Measurements from ENCODE around the gene CCBE1.
A peak's percentile ranks its signal among the peaks of the same experiment; 100 is the strongest.

CCBE1 gene

GRCh38 chr18:59569390-59569791 lies 127.8 kb downstream of the CCBE1 start:
- CTCF ChIA-PET, result interaction anchor here (0.7 to 1.8 kb wide), 2 partner anchors 10 to 61 kb away, joined by 3 to 5 read pairs; no protein-coding TSS in a partner anchor
- TF ChIP-seq, protein P1, sequence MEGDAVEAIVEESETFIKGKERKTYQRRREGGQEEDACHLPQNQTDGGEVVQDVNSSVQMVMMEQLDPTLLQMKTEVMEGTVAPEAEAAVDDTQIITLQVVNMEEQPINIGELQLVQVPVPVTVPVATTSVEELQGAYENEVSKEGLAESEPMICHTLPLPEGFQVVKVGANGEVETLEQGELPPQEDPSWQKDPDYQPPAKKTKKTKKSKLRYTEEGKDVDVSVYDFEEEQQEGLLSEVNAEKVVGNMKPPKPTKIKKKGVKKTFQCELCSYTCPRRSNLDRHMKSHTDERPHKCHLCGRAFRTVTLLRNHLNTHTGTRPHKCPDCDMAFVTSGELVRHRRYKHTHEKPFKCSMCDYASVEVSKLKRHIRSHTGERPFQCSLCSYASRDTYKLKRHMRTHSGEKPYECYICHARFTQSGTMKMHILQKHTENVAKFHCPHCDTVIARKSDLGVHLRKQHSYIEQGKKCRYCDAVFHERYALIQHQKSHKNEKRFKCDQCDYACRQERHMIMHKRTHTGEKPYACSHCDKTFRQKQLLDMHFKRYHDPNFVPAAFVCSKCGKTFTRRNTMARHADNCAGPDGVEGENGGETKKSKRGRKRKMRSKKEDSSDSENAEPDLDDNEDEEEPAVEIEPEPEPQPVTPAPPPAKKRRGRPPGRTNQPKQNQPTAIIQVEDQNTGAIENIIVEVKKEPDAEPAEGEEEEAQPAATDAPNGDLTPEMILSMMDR (IDR thresholded peaks at IDR 0.05; ENCODE audit: insufficient read depth, low read length, missing control alignments), result no peak

GRCh38 chr18:59567431-59567830 lies 129.8 kb downstream of the CCBE1 start:
- no peak for DNase-seq (ENCODE audit: low read depth, low spot score)
- TF ChIP-seq, protein P1 (IDR thresholded peaks at IDR 0.05; ENCODE audit: insufficient read depth, low read length, missing control alignments), result no peak
- no peak overlapping the region for H3K4me3 ChIP-seq (ENCODE audit: low read depth, low read length)
- ChIA-PET POLR2A (no interaction called here), CTCF (interaction anchor here (0.6 to 4.7 kb wide), 3 partner anchors 13 to 108 kb away, joined by 3 to 19 read pairs (median 3); no protein-coding TSS in a partner anchor)

More at GRCh38 chr18:59569390-59569791, 127.8 kb downstream of the CCBE1 start:
- POLR2A ChIA-PET, result no interaction called here
- DNase-seq (ENCODE audit: low read depth, low spot score), result no peak
- no peak overlapping the region for H3K4me3 ChIP-seq (ENCODE audit: low read depth, low read length)

GRCh38 chr18:59566533-59566971 lies 130.7 kb downstream of the CCBE1 start:
- ChIA-PET CTCF (interaction anchor here (1.5 to 4.7 kb wide), 2 partner anchors 13 to 107 kb away, joined by 3 to 19 read pairs; no protein-coding TSS in a partner anchor), POLR2A (interaction anchor here (0.8 kb wide), 1 partner anchor 64 kb away, joined by 3 read pairs; no protein-coding TSS in a partner anchor)
- TF ChIP-seq, protein P1 (IDR thresholded peaks at IDR 0.05; ENCODE audit: insufficient read depth, low read length, missing control alignments), result no peak
- peak; percentile 33 for DNase-seq (ENCODE audit: low read depth, low spot score)
- H3K4me3 ChIP-seq (ENCODE audit: low read depth, low read length), result no peak overlapping the region

DNA sequence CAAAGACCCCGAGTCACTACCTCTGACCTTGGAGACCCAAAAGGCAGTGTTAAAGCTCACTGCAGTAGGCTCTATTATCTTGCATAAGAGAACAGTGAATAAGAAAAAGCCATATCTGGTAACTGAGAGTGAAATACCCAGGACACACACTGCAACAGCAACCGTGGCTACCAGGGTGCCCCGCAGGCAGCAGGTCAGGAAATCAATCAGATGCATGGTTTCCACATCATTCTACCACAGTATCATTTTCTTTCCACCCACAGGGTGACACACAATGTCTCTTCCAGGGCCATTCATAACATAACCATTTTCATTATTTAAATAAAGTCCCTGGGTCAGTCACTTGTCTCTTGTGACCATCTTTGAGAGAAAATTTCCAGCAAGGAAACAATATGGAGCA lies 131.3 kb downstream of the CCBE1 start:
- ChIA-PET POLR2A (interaction anchor here (0.8 kb wide), 1 partner anchor 64 kb away, joined by 3 read pairs; no protein-coding TSS in a partner anchor), CTCF (interaction anchor here (1.0 to 4.7 kb wide), 3 partner anchors 9 to 107 kb away, joined by 3 to 19 read pairs (median 6); no protein-coding TSS in a partner anchor)
- TF ChIP-seq, protein P1 (IDR thresholded peaks at IDR 0.05; ENCODE audit: insufficient read depth, low read length, missing control alignments), result no peak
- no peak overlapping the region for H3K4me3 ChIP-seq (ENCODE audit: low read depth, low read length)
- DNase-seq (ENCODE audit: low read depth, low spot score), result no peak

DNA sequence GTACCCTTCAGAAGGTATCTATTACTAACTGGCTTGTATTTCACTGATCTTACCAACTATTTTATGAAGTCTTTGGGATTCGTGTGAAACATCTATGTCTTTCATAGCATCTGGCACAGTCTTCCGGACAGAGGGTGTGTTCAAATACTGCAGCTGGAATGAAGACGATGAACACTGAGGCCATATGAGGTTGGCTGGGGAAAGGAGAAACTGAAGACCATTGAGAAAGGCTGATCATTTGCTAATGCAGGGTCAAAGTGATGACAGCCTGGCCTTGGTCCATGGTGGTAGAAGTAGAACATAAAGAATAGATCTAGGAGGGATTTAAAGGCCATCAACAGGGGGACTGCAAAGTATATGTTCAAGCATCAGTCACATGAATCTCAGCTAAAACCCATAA lies 132.7 kb downstream of the CCBE1 start:
- ChIA-PET POLR2A (no interaction called here), CTCF (interaction anchor here (1.4 to 4.7 kb wide), 2 partner anchors 11 to 105 kb away, joined by 5 to 19 read pairs; no protein-coding TSS in a partner anchor)
- no peak overlapping the region for H3K4me3 ChIP-seq (ENCODE audit: low read depth, low read length)
- TF ChIP-seq, protein P1 (IDR thresholded peaks at IDR 0.05; ENCODE audit: insufficient read depth, low read length, missing control alignments), result no peak
- DNase-seq (ENCODE audit: low read depth, low spot score), result no peak

GRCh38 chr18:59563176-59563785 lies 133.9 kb downstream of the CCBE1 start:
- CTCF ChIA-PET, result interaction anchor here (1.4 kb wide), 1 partner anchor 10 kb away, joined by 5 read pairs; no protein-coding TSS in a partner anchor
- TF ChIP-seq, protein P1 (IDR thresholded peaks at IDR 0.05; ENCODE audit: insufficient read depth, low read length, missing control alignments), result no peak
- no peak for DNase-seq (ENCODE audit: low read depth, low spot score)
- POLR2A ChIA-PET, result no interaction called here
- H3K4me3 ChIP-seq (ENCODE audit: low read depth, low read length), result no peak overlapping the region

Measured in AG04449 (cell line).